ENCODE results near the gene CDKN2B. TPM values are rescaled to one million over a fixed set of nuclear protein-coding genes. Genes with fewer than 3 reads are reported as not detected.

Gene CDKN2B
- total and polyA plus RNA-seq, 2 donors (not counting 3 experiments of a cell fraction or from before 2014, with no cell fraction given) = 1.6 to 2.1 TPM

DNA sequence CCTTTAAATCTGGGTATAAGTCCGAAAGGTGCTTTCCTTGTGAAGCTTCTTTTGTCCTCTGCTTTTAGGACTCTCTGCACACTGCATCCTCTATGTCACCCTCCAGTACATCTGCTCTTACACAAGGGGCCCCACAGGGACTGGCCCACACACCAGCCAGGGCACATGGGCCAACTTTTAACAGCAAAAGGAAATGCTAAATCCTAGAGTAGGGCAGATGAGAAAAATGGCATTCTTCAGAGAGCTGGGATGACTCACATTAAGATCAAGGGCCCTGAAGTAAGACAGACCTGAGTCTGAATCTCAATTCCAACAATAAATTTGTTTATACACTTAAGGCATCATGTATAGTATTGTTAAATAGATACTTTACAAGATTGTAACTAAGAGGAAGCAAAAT is 40.3 kb upstream of the CDKN2B start:
- Histone ChIP-seq H3K4me1 (ENCODE audit: control insufficient read depth, extremely low read depth, insufficient read depth, low read length) (peaks cover 48% of the 10 kb centered on the region), H3K9me3 (replicated peaks; ENCODE audit: control insufficient read depth, insufficient read depth, low read length) (no peaks in the 10 kb centered on the region), H3K4me2 (ENCODE audit: insufficient read depth, low read length) (no peak overlapping the region), H4K20me1 (replicated peaks; ENCODE audit: control insufficient read depth, extremely low read depth, insufficient read depth, low read length) (no peaks in the 10 kb centered on the region), H3K36me3 (ENCODE audit: control insufficient read depth in 2 of 2, extremely low read depth in 1 of 2, insufficient read depth in 2 of 2, low read length in 2 of 2) (no peaks in the 10 kb centered on the region), H3K9ac (replicated peaks; ENCODE audit: extremely low read depth, insufficient read depth, low read length) (no peak overlapping the region), H3K4me3 (replicated peaks in 1 of 3; ENCODE audit: insufficient read depth in 1 of 3, low read depth in 1 of 3, low read length in 3 of 3) (no peak overlapping the region), H3K27me3 (ENCODE audit: control insufficient read depth in 2 of 2, insufficient read depth in 2 of 2, low read length in 2 of 2) (no peaks in the 10 kb centered on the region), H3K79me2 (ENCODE audit: control insufficient read depth, insufficient read depth, low read length) (no peaks in the 10 kb centered on the region), H3K9me1 (replicated peaks; ENCODE audit: control insufficient read depth, extremely low read depth, insufficient read depth, low read length) (no peaks in the 10 kb centered on the region), H3K27ac (ENCODE audit: insufficient read depth, low read depth, low read length) (no peak overlapping the region), H2AFZ (ENCODE audit: low read depth, low read length) (no peak overlapping the region)
- peak; percentile 10 for DNase-seq (ENCODE audit: low read depth, low spot score)
- TF ChIP-seq, protein P1, sequence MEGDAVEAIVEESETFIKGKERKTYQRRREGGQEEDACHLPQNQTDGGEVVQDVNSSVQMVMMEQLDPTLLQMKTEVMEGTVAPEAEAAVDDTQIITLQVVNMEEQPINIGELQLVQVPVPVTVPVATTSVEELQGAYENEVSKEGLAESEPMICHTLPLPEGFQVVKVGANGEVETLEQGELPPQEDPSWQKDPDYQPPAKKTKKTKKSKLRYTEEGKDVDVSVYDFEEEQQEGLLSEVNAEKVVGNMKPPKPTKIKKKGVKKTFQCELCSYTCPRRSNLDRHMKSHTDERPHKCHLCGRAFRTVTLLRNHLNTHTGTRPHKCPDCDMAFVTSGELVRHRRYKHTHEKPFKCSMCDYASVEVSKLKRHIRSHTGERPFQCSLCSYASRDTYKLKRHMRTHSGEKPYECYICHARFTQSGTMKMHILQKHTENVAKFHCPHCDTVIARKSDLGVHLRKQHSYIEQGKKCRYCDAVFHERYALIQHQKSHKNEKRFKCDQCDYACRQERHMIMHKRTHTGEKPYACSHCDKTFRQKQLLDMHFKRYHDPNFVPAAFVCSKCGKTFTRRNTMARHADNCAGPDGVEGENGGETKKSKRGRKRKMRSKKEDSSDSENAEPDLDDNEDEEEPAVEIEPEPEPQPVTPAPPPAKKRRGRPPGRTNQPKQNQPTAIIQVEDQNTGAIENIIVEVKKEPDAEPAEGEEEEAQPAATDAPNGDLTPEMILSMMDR (IDR thresholded peaks at IDR 0.05; ENCODE audit: extremely low read depth in 1 of 2, insufficient read depth in 1 of 2, low read depth in 1 of 2, low read length in 2 of 2) = no peak
- TF ChIP-seq GATA2 (IDR thresholded peaks at IDR 0.05; ENCODE audit: insufficient read depth, insufficient read length, low read depth, low read length) (no peak), EZH2 (IDR thresholded peaks at IDR 0.05; ENCODE audit: borderline replicate concordance, low read depth, low read length, severe bottlenecking) (no peak), POLR2A (IDR thresholded peaks at IDR 0.05; ENCODE audit: low read depth, low read length) (no peak), MYC (IDR thresholded peaks at IDR 0.05; ENCODE audit: low read depth, low read length) (no peak), JUN (IDR thresholded peaks at IDR 0.05; ENCODE audit: borderline replicate concordance, insufficient read depth, insufficient read length, low read depth) (no peak), POLR2AphosphoS5 (IDR thresholded peaks at IDR 0.05; ENCODE audit: insufficient read depth, low read depth, low read length) (no peak), MAX (IDR thresholded peaks at IDR 0.05; ENCODE audit: insufficient read depth, insufficient read length) (no peak), FOS (IDR thresholded peaks at IDR 0.05; ENCODE audit: borderline replicate concordance, insufficient read depth, low read length) (no peak)
- dilution Hi-C loops (cut with MboI; ENCODE audit: extremely low pct_ligation_motif_present, low sequenced_read_pairs) (no loop called here), intact Hi-C loops (cut with micrococcal nuclease) (no loop called here)
- no TSS peak for BruUV-seq (replicated peaks)
- CTCF ChIA-PET = interaction anchor here (1.0 to 2.7 kb wide), 4 partner anchors 12 to 189 kb away, joined by 3 to 11 read pairs (median 4); no protein-coding TSS in a partner anchor
- POLR2A ChIA-PET = no interaction called here
- FAIRE-seq = no peak

All from endothelial cell of umbilical vein (primary cell).